ENCODE results near the gene ATP5MC3. TPM values are rescaled to one million over a fixed set of nuclear protein-coding genes. Genes with fewer than 3 reads are reported as not detected.

ATP5MC3 gene
- total and polyA plus RNA-seq, 4 experiments from 2014 or later: 77.0 to 401 (median 198) TPM

DNA sequence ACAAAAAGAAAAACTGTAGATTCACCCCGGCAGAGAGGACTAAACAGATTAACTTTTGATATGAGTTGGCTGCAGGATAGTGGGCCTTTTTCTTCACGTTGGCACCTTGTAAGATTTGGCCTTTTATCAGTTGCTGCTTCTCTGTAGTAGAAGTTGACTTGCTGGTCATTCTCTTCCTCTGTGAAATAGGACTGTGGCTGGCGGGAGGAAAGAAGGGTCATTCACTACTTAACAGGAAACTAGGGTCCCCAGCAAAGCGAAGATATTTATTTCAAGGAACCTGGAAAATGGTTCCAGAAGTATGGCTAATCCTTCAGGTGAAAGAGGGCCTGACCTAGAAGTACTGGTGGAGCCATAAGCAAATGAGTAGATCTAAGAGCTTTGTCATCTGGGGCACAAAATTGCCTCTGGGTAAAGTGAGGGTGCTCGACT, 383 bp upstream of the ATP5MC3 start:
- Mint-ChIP-seq H3K27me3 (peaks cover 0 to 2% of the 10 kb centered on the region in 2 donors), H3K27ac (peak overlapping the region; percentile 79 to 95 (median 92)), H3K36me3 (peaks cover 28 to 31% of the 10 kb centered on the region in 2 donors), H3K4me1 (peaks cover 11 to 20% (median 17%) of the 10 kb centered on the region in 4 donors), H3K4me3 (peak overlapping the region; percentile 80 to 95 (median 93)), H3K9me3 (peaks cover 0 to 6% (median 0%) of the 10 kb centered on the region in 8 donors)
- ChIA-PET POLR2A (ENCODE audit: partially characterized antibody) (interaction anchor here (6.2 kb wide), 1 partner anchor 13 kb away, joined by 48 read pairs; the partner anchor contains the start of gene ATF2), CTCF (ENCODE audit: partially characterized antibody) (interaction anchor here (1.0 to 2.7 kb wide), 2 partner anchors 11 to 14 kb away, joined by 3 to 11 read pairs; partner anchors contain the start of gene ATF2)
- Histone ChIP-seq H3K9me3 (ENCODE audit: control insufficient read depth in 1 of 2, low read length in 2 of 2) (no peaks in the 10 kb centered on the region), H3K4me1 (ENCODE audit: insufficient read depth, low read length) (peaks cover 25% of the 10 kb centered on the region), H3K4me3 (ENCODE audit: low read length in 2 of 2) (peak overlapping the region; percentile 59 to 84), H3K36me3 (ENCODE audit: insufficient read depth, low read length) (peaks cover 27% of the 10 kb centered on the region), H3K27me3 (ENCODE audit: insufficient read depth, low read length) (no peaks in the 10 kb centered on the region), H3K27ac (ENCODE audit: low read depth, low read length) (peak overlapping the region; percentile 83)
- intact Hi-C loops (cut with micrococcal nuclease): loop anchor here (1.0 to 10.0 kb wide), 3 partner anchors 14 to 147 kb away; partner anchors contain the start of gene ATF2
- no peak for DNase-seq

- Histone ChIP-seq H3K36me3 (ENCODE audit: insufficient read depth, low read length) (peaks cover 30% of the 10 kb centered on the region), H3K4me3 (ENCODE audit: low read length in 2 of 2) (peak overlapping the region; percentile 59 to 84), H3K4me1 (ENCODE audit: insufficient read depth, low read length) (peaks cover 25% of the 10 kb centered on the region), H3K27ac (ENCODE audit: low read depth, low read length) (peak overlapping the region; percentile 83), H3K9me3 (ENCODE audit: control insufficient read depth in 1 of 2, low read length in 2 of 2) (no peaks in the 10 kb centered on the region), H3K27me3 (ENCODE audit: insufficient read depth, low read length) (no peaks in the 10 kb centered on the region)
- peak; percentile 42 to 62 (median 46) for DNase-seq
- Mint-ChIP-seq H3K9me3 (peaks cover 0 to 6% (median 0%) of the 10 kb centered on the region in 8 donors), H3K36me3 (peaks cover 38 to 39% of the 10 kb centered on the region in 2 donors), H3K27ac (peak overlapping the region; percentile 79 to 98 (median 95)), H3K4me1 (peaks cover 14 to 25% (median 18%) of the 10 kb centered on the region in 4 donors), H3K27me3 (peaks cover 0 to 2% of the 10 kb centered on the region in 2 donors), H3K4me3 (peak overlapping the region; percentile 80 to 95 (median 93))
- POLR2A ChIA-PET (ENCODE audit: partially characterized antibody): interaction anchor here (0.8 to 6.2 kb wide), 2 partner anchors 9 to 12 kb away, joined by 3 to 48 read pairs; partner anchors contain the start of gene ATF2
- intact Hi-C loops (cut with micrococcal nuclease): loop anchor here (1.0 to 10.0 kb wide), 3 partner anchors 12 to 146 kb away; partner anchors contain the start of gene ATF2
- CTCF ChIA-PET (ENCODE audit: partially characterized antibody): interaction anchor here (2.7 kb wide), 1 partner anchor 12 kb away, joined by 11 read pairs; the partner anchor contains the start of gene ATF2
Measured at GRCh38 chr2:175180701-175181103, 808 bp downstream of the ATP5MC3 start.

- peaks cover 42 to 56% of the 10 kb centered on the region in 2 donors for H3K36me3 Mint-ChIP-seq
- DNase-seq: no peak
- no peak overlapping the region for H3K4me3 Mint-ChIP-seq
- H3K27me3 Mint-ChIP-seq: no peaks in the 10 kb centered on the region
- no peaks in the 10 kb centered on the region for H3K9me3 ChIP-seq (ENCODE audit: control insufficient read depth in 1 of 2, low read length in 2 of 2)
- H3K36me3 ChIP-seq (ENCODE audit: insufficient read depth, low read length): peaks cover 33% of the 10 kb centered on the region
- H3K27ac Mint-ChIP-seq: no peak overlapping the region
- no peak overlapping the region for H3K4me3 ChIP-seq (ENCODE audit: low read length in 2 of 2)
- intact Hi-C loops (cut with micrococcal nuclease): no loop called here
- peaks cover 12 to 24% (median 16%) of the 10 kb centered on the region in 4 donors for H3K4me1 Mint-ChIP-seq
- H3K27me3 ChIP-seq (ENCODE audit: insufficient read depth, low read length): no peaks in the 10 kb centered on the region
- ChIA-PET POLR2A (ENCODE audit: partially characterized antibody) (interaction anchor here (6.2 kb wide), 1 partner anchor 8 kb away, joined by 48 read pairs; the partner anchor contains the start of gene ATF2), CTCF (ENCODE audit: partially characterized antibody) (no interaction called here)
- peaks cover 0 to 1% (median 0%) of the 10 kb centered on the region in 8 donors for H3K9me3 Mint-ChIP-seq
- peaks cover 19% of the 10 kb centered on the region for H3K4me1 ChIP-seq (ENCODE audit: insufficient read depth, low read length)
- no peak overlapping the region for H3K27ac ChIP-seq (ENCODE audit: low read depth, low read length)
Measured at GRCh38 chr2:175176624-175177023, 4.9 kb downstream of the ATP5MC3 start.

DNA sequence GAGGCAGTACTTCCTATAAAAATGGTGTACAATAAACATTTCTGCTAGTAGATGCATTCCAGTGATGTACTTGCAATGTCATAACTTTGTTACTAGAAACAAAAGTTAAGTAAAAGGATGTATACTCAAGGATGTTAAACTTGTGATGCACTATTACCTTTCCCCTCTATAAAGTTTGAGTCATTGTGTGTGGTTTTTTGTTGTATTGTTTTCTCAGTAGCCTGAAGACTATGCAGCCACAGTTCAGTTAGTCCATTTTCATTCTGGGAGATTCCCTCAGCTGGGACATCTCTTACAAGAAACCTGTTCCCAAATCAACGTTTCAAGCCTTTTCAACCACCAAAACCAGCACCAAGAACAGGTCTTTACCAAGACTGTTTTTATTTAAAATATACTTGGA, 5.6 kb downstream of the ATP5MC3 start:
- peaks cover 33% of the 10 kb centered on the region for H3K36me3 ChIP-seq (ENCODE audit: insufficient read depth, low read length)
- H3K27me3 Mint-ChIP-seq: no peaks in the 10 kb centered on the region
- ChIA-PET POLR2A (ENCODE audit: partially characterized antibody) (no interaction called here), CTCF (ENCODE audit: partially characterized antibody) (no interaction called here)
- H3K27me3 ChIP-seq (ENCODE audit: insufficient read depth, low read length): no peaks in the 10 kb centered on the region
- DNase-seq: no peak
- no peak overlapping the region for H3K4me3 ChIP-seq (ENCODE audit: low read length in 2 of 2)
- H3K4me1 Mint-ChIP-seq: peaks cover 12 to 25% (median 15%) of the 10 kb centered on the region in 4 donors
- no peaks in the 10 kb centered on the region for H3K9me3 ChIP-seq (ENCODE audit: control insufficient read depth in 1 of 2, low read length in 2 of 2)
- H3K27ac ChIP-seq (ENCODE audit: low read depth, low read length): no peak overlapping the region
- no peaks in the 10 kb centered on the region for H3K9me3 Mint-ChIP-seq
- peaks cover 39 to 53% of the 10 kb centered on the region in 2 donors for H3K36me3 Mint-ChIP-seq
- intact Hi-C loops (cut with micrococcal nuclease): no loop called here
- H3K4me1 ChIP-seq (ENCODE audit: insufficient read depth, low read length): peaks cover 22% of the 10 kb centered on the region
- H3K27ac Mint-ChIP-seq: no peak overlapping the region
- no peak overlapping the region for H3K4me3 Mint-ChIP-seq

DNA sequence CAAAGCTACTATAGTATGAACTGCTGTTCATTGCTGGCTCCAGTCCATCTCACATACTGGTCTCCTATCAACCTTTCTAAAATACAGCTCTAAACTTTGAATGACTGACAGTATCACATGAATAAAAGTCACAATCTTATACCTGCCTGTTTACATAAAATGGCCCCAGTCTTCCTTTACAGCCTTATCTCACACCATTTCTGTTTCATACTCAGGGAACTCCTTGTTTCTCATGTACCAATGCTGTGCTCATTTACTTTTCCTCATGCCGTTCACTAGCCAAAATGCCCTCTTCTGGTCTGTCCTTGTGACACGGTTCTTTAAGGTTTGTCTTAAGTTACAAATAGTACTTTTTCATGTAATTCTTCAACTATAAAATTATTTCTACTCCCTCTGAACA, 6.2 kb downstream of the ATP5MC3 start:
- ChIA-PET POLR2A (ENCODE audit: partially characterized antibody) (no interaction called here), CTCF (ENCODE audit: partially characterized antibody) (no interaction called here)
- peaks cover 36 to 48% of the 10 kb centered on the region in 2 donors for H3K36me3 Mint-ChIP-seq
- H3K4me3 Mint-ChIP-seq: no peak overlapping the region
- H3K4me3 ChIP-seq (ENCODE audit: low read length in 2 of 2): no peak overlapping the region
- no peaks in the 10 kb centered on the region for H3K9me3 Mint-ChIP-seq
- H3K4me1 Mint-ChIP-seq: peaks cover 12 to 25% (median 15%) of the 10 kb centered on the region in 4 donors
- peak overlapping the region in 3 of 7 donors; percentile 3 to 20 (median 6) for H3K27ac Mint-ChIP-seq
- H3K27me3 ChIP-seq (ENCODE audit: insufficient read depth, low read length): no peaks in the 10 kb centered on the region
- peaks cover 33% of the 10 kb centered on the region for H3K36me3 ChIP-seq (ENCODE audit: insufficient read depth, low read length)
- H3K4me1 ChIP-seq (ENCODE audit: insufficient read depth, low read length): peaks cover 19% of the 10 kb centered on the region
- no peaks in the 10 kb centered on the region for H3K27me3 Mint-ChIP-seq
- no peak overlapping the region for H3K27ac ChIP-seq (ENCODE audit: low read depth, low read length)
- intact Hi-C loops (cut with micrococcal nuclease): no loop called here
- no peaks in the 10 kb centered on the region for H3K9me3 ChIP-seq (ENCODE audit: control insufficient read depth in 1 of 2, low read length in 2 of 2)
- DNase-seq: no peak

- H3K4me1 ChIP-seq (ENCODE audit: insufficient read depth, low read length): peaks cover 33% of the 10 kb centered on the region
- H3K4me3 Mint-ChIP-seq: peak overlapping the region in 1 of 8 donors; percentile 33
- H3K4me1 Mint-ChIP-seq: peaks cover 23 to 56% (median 40%) of the 10 kb centered on the region in 4 donors
- H3K4me3 ChIP-seq (ENCODE audit: low read length in 2 of 2): no peak overlapping the region
- no peaks in the 10 kb centered on the region for H3K27me3 ChIP-seq (ENCODE audit: insufficient read depth, low read length)
- no peaks in the 10 kb centered on the region for H3K27me3 Mint-ChIP-seq
- H3K36me3 Mint-ChIP-seq: peaks cover 10 to 33% of the 10 kb centered on the region in 2 donors
- H3K27ac Mint-ChIP-seq: peak overlapping the region in 3 of 7 donors; percentile 18 to 87 (median 25)
- ChIA-PET POLR2A (ENCODE audit: partially characterized antibody) (no interaction called here), CTCF (ENCODE audit: partially characterized antibody) (interaction anchor here (1.3 kb wide), 1 partner anchor 12 kb away, joined by 3 read pairs; no protein-coding TSS in a partner anchor)
- H3K27ac ChIP-seq (ENCODE audit: low read depth, low read length): no peak overlapping the region
- H3K9me3 ChIP-seq (ENCODE audit: control insufficient read depth in 1 of 2, low read length in 2 of 2): no peaks in the 10 kb centered on the region
- no peaks in the 10 kb centered on the region for H3K9me3 Mint-ChIP-seq
- H3K36me3 ChIP-seq (ENCODE audit: insufficient read depth, low read length): peaks cover 3% of the 10 kb centered on the region
- DNase-seq: no peak
- intact Hi-C loops (cut with micrococcal nuclease): no loop called here
Measured at GRCh38 chr2:175170659-175171304, 10.7 kb downstream of the ATP5MC3 start.

- intact Hi-C loops (cut with micrococcal nuclease): loop anchor here (2.0 to 10.0 kb wide), 6 partner anchors 42 to 1204 kb away; partner anchors contain the start of genes LNPK, OLA1 and SP3
- H3K9me3 ChIP-seq (ENCODE audit: control insufficient read depth in 1 of 2, low read length in 2 of 2): no peaks in the 10 kb centered on the region
- H3K36me3 Mint-ChIP-seq: peaks cover 4 to 25% of the 10 kb centered on the region in 2 donors
- no peak overlapping the region for H3K4me3 ChIP-seq (ENCODE audit: low read length in 2 of 2)
- H3K27me3 ChIP-seq (ENCODE audit: insufficient read depth, low read length): no peaks in the 10 kb centered on the region
- peak overlapping the region in 7 of 8 donors; percentile 31 to 100 (median 100) for H3K4me3 Mint-ChIP-seq
- POLR2A ChIA-PET (ENCODE audit: partially characterized antibody): interaction anchor here (0.8 to 1.5 kb wide), 3 partner anchors 11 to 679 kb away, joined by 3 to 48 read pairs (median 4); partner anchors contain the start of gene ATP5MC3
- H3K9me3 Mint-ChIP-seq: peaks cover 0 to under 1% (median 0%) of the 10 kb centered on the region in 8 donors
- CTCF ChIA-PET (ENCODE audit: partially characterized antibody): interaction anchor here (1.3 kb wide), 1 partner anchor 57 kb away, joined by 3 read pairs; no protein-coding TSS in a partner anchor
- no peaks in the 10 kb centered on the region for H3K27me3 Mint-ChIP-seq
- H3K4me1 ChIP-seq (ENCODE audit: insufficient read depth, low read length): peaks cover 42% of the 10 kb centered on the region
- H3K27ac ChIP-seq (ENCODE audit: low read depth, low read length): peak overlapping the region; percentile 90
- no peak for DNase-seq
- H3K4me1 Mint-ChIP-seq: peaks cover 25 to 67% (median 43%) of the 10 kb centered on the region in 4 donors
- H3K27ac Mint-ChIP-seq: peak overlapping the region in 6 of 7 donors; percentile 48 to 100 (median 92)
- no peaks in the 10 kb centered on the region for H3K36me3 ChIP-seq (ENCODE audit: insufficient read depth, low read length)
Measured at GRCh38 chr2:175169191-175169590, 12.3 kb downstream of the ATP5MC3 start.
